IPS-20b (cell line): Measurements from ENCODE around the gene ENO1.
A peak's percentile ranks its signal among the peaks of the same experiment; 100 is the strongest.

Experiments used
- H3K27ac ChIP-seq: one replicate; pipeline ENCODE4 v1.5.1; 2013; ENCODE audit warnings: low read length
- H3K27me3 ChIP-seq: 2 replicates; pipeline ENCODE4 v1.6.1; 2013; ENCODE audit warnings: mild to moderate bottlenecking, low read length, inconsistent platforms; ENCODE audit not compliant: insufficient read depth
- H3K36me3 ChIP-seq: 2 replicates; pipeline ENCODE4 v1.6.1; 2013; ENCODE audit warnings: low read depth, mild to moderate bottlenecking, inconsistent platforms, low read length, moderate library complexity; ENCODE audit not compliant: insufficient read depth
- H3K4me1 ChIP-seq: 2 replicates; pipeline ENCODE4 v1.6.1; 2013; ENCODE audit warnings: mild to moderate bottlenecking, control low read depth, inconsistent platforms, low read length, moderate library complexity; ENCODE audit not compliant: insufficient read depth
- H3K4me3 ChIP-seq: 2 replicates; pipeline ENCODE4 v1.5.1; 2013; ENCODE audit warnings: mild to moderate bottlenecking, low read length, inconsistent platforms
- H3K9ac ChIP-seq: 2 replicates; pipeline ENCODE4 v1.6.1; 2013; ENCODE audit warnings: low read depth, mild to moderate bottlenecking, inconsistent platforms, low read length, moderate library complexity
- H3K9me3 ChIP-seq: 2 replicates; pipeline ENCODE4 v1.6.1; 2013; ENCODE audit warnings: mild to moderate bottlenecking, low read depth, low read length, inconsistent platforms; ENCODE audit not compliant: insufficient read depth

The ENO1 gene

DNA sequence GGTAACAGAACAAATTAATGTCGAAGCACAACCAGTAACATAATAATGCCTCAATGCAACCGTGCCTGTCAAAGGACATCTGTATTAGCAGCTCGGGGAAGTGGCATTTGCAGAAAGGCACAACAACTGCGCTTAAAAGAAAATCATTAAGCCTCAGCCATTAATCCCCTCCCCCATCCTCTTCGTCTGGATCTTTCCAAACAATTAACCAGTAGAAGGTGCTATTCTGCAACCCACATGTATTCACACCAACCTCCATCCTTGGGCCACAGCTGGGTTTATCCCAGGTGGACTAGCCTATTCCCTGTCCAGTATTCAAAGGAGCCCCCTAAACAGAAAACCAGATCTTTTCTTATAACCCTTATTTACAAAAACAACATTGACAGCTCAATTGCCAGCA lies 63.6 kb downstream of the ENO1 start:
- H3K9ac ChIP-seq, result no peak overlapping the region; the same call in 1 of the 2 replicates
- peaks cover 26% of the 10 kb centered on the region for H3K4me1 ChIP-seq
- no peaks in the 10 kb centered on the region for H3K36me3 ChIP-seq
- H3K27ac ChIP-seq, result no peak overlapping the region
- peak overlapping the region; percentile 98 for H3K4me3 ChIP-seq
- no peaks in the 10 kb centered on the region for H3K9me3 ChIP-seq
- no peaks in the 10 kb centered on the region for H3K27me3 ChIP-seq

DNA sequence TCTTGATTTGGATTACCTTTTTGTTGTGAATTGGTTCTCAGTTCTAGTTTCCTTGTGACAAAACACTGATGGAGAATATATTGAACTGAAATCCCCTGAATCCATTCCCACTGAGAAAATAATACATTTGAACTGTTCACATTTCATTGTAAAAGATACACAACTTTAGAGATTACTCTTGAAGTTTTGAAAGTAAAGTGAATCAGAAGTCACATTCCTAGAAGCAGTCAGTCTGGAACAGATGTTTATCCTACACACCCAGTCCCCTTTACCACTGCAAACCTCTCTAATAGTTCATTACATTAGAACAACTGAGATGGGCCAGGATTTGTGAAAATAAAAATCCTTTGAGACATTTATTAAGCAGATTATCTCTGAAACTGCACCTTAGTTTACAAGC lies 64.5 kb downstream of the ENO1 start:
- Histone ChIP-seq H3K36me3 (no peaks in the 10 kb centered on the region), H3K4me3 (0 out of 2 replicates have a peak overlapping the region, but pooled peaks have one; percentile 98), H3K27me3 (no peaks in the 10 kb centered on the region), H3K4me1 (peaks cover 26% of the 10 kb centered on the region), H3K27ac (no peak overlapping the region), H3K9me3 (no peaks in the 10 kb centered on the region), H3K9ac (no peak overlapping the region; the same call in 1 of the 2 replicates)

DNA sequence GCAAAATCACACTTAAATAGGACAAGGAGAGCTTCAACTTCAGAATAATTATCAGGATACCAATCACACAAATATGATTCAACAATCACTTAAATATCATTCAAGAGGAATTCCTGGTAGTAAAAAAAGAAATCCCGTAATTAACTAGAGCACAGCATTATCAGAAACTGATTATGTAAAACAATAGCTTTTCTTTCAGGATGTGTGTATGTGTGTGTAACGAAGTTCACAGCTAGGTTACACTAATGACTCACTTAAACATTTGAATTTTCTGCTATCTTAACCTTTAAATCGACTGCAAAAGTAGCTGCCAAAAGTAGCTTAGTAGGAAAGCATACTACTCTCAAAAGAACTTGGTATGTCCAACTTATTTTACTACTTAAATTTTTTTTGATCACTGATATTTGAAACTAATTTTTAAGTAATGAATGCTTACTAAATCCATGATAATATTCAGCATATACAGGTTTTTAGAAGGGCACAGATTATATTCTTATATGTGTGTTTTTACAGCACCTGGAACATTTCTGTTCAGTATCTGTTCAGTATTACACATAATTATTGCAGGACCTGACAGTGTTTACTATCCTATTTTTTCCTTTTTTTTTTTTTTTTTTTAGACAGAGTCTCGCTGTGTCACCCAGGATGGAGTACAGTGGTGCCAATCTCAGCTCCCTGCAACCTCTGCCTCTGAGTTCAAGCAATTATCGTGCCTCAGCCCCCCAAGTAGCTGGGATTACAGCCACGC lies 65.3 kb downstream of the ENO1 start:
- Histone ChIP-seq H3K36me3 (no peaks in the 10 kb centered on the region), H3K9ac (no peak overlapping the region), H3K4me3 (no peak overlapping the region), H3K9me3 (no peaks in the 10 kb centered on the region), H3K27me3 (no peaks in the 10 kb centered on the region), H3K4me1 (peaks cover 22% of the 10 kb centered on the region), H3K27ac (no peak overlapping the region)

- Histone ChIP-seq H3K4me1 (peaks cover 21% of the 10 kb centered on the region), H3K4me3 (no peak overlapping the region), H3K9me3 (no peaks in the 10 kb centered on the region), H3K36me3 (no peaks in the 10 kb centered on the region), H3K27ac (no peak overlapping the region), H3K27me3 (no peaks in the 10 kb centered on the region), H3K9ac (no peak overlapping the region)
Observed at GRCh38 chr1:8812081-8812480, 66.4 kb downstream of the ENO1 start.
